ENCODE results near the gene LAMTOR4.
"Not testable (repeated sequence)": the region's sequence is repeated elsewhere in the genome, so short reads cannot be mapped to it uniquely, and the experiment has no call there.

Gene LAMTOR4

DNA sequence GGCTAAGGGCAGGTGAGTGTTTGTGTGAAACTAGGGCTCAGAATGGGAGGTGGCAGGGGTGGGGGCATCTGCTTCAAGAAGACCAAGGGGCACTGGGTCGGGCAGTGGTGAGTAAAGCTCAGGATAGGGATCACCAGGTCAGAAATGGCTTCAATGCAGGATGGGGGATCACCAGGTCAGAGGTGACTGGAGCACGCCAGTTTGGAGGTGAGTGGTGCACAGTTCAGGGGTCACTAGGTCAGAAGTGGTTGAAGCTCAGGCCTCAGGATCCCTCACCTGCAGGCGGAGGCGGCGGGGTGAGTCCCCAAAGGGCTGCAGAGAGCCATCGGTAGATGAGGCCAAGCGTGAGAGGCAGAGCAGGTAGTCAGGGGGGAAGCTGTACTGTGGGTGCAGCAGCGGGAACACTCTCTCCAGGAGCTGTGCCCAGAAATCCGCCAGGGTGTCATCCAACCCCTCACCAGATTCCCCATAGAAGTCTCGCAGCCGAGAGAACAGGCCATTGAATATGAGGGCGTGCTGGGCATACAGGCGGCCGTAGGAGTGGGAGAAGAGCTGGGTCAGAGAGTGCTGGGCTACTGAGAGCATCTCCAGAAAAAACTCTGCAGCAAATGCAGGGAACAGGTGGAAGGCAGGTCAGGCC is 26.7 kb downstream of the LAMTOR4 start:
- DNase-seq (ENCODE audit: low read depth) = no peak
- TF ChIP-seq, protein P1, sequence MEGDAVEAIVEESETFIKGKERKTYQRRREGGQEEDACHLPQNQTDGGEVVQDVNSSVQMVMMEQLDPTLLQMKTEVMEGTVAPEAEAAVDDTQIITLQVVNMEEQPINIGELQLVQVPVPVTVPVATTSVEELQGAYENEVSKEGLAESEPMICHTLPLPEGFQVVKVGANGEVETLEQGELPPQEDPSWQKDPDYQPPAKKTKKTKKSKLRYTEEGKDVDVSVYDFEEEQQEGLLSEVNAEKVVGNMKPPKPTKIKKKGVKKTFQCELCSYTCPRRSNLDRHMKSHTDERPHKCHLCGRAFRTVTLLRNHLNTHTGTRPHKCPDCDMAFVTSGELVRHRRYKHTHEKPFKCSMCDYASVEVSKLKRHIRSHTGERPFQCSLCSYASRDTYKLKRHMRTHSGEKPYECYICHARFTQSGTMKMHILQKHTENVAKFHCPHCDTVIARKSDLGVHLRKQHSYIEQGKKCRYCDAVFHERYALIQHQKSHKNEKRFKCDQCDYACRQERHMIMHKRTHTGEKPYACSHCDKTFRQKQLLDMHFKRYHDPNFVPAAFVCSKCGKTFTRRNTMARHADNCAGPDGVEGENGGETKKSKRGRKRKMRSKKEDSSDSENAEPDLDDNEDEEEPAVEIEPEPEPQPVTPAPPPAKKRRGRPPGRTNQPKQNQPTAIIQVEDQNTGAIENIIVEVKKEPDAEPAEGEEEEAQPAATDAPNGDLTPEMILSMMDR (conservative IDR thresholded peaks at IDR 0.05; ENCODE audit: low read depth, low read length) = no peak
- no peak overlapping the region for H3K4me3 ChIP-seq (ENCODE audit: low read length)

DNA sequence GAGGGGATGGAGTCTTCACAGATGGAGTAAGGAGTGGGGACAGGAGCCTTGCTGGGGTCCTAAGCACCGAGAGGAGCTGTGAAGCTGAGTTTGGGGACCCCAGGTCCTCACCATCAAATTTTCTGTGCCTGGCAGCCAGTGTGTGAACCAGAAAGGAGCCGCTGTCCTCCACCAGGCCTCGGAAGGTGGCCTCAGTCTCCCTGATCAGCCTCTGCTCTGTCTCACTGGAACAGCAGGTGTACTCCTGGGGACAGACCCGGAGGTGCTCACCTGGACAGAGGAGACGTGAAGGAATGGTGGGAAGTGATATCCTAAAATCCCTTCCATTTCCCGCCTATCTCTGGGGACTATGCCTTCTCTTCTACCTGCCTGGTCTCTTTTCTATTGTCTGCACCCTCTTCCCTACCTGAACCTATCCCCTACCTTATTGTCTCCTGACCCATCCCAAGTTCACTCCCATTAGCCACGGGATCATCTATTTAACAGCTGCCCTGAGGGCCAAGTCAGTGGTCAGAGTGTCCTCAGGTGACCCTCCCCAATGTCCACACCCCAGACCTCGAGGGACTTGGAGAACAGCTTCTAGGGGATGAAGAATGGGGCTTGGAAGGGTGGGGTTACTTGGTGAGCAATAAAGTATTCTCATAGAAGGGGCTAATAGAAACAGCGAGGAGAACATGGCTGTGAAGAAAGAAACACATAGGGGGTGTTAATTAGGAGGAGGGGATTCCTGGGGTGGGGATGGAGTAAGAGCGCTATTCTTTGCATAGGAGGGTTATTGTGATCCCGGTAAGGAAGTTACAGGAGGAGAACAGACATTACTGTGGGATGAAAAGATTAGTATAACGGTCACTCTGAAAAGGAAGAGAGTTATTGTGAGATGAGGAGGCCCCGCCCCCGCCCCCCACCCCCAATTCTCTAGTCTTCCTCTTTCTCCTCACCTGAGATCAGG is 27.7 kb downstream of the LAMTOR4 start:
- TF ChIP-seq, protein P1 (conservative IDR thresholded peaks at IDR 0.05; ENCODE audit: low read depth, low read length) = no peak
- H3K4me3 ChIP-seq (ENCODE audit: low read length) = peak overlapping the region; percentile 94
- DNase-seq (ENCODE audit: low read depth) = no peak

DNA sequence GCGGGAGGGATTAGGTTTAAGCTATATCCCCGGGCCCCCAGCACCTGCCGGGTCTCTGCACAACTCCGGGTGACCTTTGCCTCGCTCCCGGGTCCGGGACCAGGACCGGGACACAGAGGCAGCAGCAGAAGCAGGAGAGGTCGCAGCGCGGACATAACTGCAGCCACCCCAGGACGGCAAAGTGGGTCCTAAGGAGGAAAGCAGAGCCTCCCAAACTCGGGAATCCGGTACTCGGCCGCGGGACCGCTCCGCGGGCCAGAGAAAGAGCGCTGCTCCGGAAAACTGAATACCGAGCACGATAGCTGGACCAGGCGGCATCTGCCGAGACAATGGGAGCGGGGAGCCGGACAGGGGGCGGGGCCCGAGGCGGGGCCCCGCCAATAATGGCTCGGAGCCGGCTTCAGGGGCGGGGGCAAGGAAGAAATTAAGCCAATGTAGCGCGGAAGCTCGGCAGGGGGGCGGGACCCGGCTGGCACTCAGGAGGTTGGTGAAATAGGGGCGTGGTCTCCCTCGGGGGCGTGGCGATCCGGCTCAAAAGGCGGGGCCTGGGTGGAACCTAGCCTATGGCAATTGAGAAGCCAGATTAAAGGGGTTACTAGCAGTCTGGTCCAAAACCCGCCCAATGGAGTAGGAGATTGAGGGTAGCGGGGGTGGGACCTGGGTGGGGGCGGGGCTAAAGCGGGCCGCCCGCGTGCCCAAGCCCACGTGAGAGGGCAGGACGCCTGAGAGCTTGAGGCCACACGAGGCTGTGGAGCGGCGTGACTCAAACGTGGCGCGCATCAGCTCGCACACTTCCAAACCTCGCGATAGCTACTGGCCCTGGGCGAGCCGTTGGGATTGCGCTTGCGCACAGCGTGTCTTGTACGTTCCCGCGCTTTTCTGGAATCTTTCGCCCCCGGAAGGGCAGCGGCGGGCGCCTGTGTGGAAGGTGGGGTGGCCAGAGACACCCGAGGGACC is 28.6 kb downstream of the LAMTOR4 start, which contains the start of the genes GPC2 and STAG3:
TSS of gene GPC2 (minus strand) at position 337 of the 957 bp plus-strand sequence. CDS start at position 155, 182 bp downstream.
TSS of gene STAG3 (plus strand) at position 874 of the 957 bp plus-strand sequence. CDS start 2,639 bp downstream, outside the sequence.
- DNase-seq (ENCODE audit: low read depth) = peak; percentile 84
- TF ChIP-seq, protein P1 (conservative IDR thresholded peaks at IDR 0.05; ENCODE audit: low read depth, low read length) = no peak
- peak within 1 kb of the TSS; percentile 94 for H3K4me3 ChIP-seq (ENCODE audit: low read length)

DNA sequence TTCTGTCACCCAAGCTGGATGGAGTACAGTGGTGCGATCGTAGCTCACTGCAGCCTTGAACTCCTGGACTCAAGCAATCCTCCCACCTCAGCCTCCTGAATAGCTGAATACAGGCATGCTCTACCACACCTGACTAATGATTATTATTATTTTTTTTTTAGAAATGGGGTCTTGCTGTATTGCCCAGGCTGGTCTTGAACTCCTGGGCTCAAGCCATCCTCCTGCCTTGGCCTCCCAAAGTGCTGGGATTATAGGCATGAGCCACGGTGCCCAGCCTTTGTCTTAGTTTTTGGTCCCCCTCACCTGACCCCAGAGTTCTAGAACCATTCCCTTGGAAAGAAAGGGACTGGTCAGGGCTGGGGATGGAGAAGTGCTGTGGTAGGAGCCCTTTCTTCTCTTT is 31.4 kb downstream of the LAMTOR4 start:
- not testable (repeated sequence) for DNase-seq (ENCODE audit: low read depth); H3K4me3 ChIP-seq (ENCODE audit: low read length)

DNA sequence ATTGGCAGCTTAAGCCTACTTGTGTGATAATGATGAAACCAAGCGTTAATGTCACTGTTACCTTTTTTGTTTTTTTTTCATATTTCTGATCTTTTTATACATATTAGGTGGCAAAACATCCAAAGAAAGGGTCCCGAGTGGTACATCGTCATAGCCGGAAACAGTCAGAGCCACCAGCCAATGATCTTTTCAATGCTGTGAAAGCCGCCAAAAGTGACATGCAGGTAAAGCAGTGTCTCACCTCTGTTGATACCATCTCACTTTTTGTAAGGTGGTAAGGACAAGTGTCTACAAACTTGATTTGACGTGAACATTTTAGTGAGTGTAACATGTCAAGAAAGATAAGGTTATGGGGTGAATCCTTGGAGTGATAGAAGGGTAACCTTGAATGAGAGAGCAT is 33.9 kb downstream of the LAMTOR4 start:
- not testable (repeated sequence) for DNase-seq (ENCODE audit: low read depth); H3K4me3 ChIP-seq (ENCODE audit: low read length)

DNA sequence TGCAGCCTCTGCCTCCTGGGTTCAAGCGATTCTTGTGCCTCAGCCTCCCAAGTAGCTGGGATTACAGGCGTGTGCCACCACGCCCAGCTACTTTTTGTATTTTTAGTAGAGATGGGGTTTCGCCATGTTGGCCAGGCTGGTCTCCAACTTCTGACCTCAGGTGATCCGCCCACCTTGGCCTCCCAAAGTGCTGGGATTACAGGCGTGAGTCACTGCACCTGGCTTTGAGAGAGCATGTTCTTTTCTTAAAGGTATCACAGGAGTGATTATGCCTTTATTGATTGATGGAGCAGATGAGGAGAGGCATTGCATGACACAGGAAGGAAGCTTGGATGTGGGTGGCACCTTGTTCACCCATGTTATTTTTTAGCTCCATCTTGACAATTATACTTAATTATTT is 34.4 kb downstream of the LAMTOR4 start:
- not testable (repeated sequence) for H3K4me3 ChIP-seq (ENCODE audit: low read length); DNase-seq (ENCODE audit: low read depth)

DNA sequence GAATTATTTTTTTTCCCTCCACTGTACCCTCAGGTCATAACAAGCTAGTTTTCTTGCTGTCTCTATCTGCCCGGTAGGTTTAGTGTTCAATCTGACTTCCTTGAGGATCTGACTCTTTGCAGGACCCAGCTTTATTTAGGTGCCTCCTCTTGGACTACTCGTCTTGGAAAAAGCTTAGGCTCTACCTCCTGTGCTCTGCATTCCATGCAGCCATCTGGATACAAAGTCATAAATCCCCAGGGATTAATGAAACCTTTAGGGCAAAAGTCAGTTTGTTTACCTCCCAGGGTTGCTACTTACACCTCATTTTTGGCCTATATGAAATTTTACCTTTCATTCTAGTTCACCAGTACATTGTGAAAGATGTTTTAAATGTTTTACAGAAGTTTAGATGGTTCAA is 37.0 kb downstream of the LAMTOR4 start:
- TF ChIP-seq, protein P1 (conservative IDR thresholded peaks at IDR 0.05; ENCODE audit: low read depth, low read length) = no peak
- DNase-seq (ENCODE audit: low read depth) = no peak
- no peak overlapping the region for H3K4me3 ChIP-seq (ENCODE audit: low read length)

DNA sequence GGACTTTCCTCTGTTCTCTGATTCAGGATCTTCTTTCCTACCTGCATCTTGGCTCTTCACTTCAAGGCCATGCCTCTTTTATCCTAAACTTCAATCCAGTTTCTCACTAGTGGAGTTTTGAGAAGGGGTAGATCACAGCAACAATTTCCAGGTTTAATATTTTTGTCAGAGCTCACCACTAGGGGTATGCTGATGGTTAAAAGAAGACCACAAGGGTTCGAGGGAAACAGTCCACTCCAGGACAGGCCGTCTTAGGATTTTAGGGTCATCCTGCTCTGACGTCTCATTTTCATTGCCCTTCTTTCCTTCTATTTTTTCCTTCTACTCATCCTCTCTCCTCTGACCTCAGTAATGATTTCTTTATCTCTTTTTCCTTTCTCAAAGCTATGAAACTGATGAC is 40.3 kb downstream of the LAMTOR4 start:
- TF ChIP-seq, protein P1 (conservative IDR thresholded peaks at IDR 0.05; ENCODE audit: low read depth, low read length) = peak; percentile 9
- no peak for DNase-seq (ENCODE audit: low read depth)
- H3K4me3 ChIP-seq (ENCODE audit: low read length) = no peak overlapping the region
